K562 (cell line): ENCODE results near the gene DSG2. TPM values are rescaled to one million over a fixed set of nuclear protein-coding genes. Genes with fewer than 3 reads are reported as not detected.

ENCODE experiments used
- ATAC-seq: fragments of 200-7000 bp; cut with Tn5 transposase; 3 replicates; pipeline ENCODE4 v1.9.1; 2020; ENCODE audit warnings: moderate library complexity
- BruUV-seq: library from RNA; stranded (reverse); fragments of 400-500 nt; replicated peaks from 2 replicates; lab custom pipeline; 2021; lab: Mats Ljungman, UMichigan
- CTCF ChIA-PET: fragments of 300-600 bp; formaldehyde crosslinking; extraction: SDS; loops from one replicate; lab custom pipeline; 2021; ENCODE audit warnings: low intra/inter-chr PET ratio; lab: Yijun Ruan, JAX
- POLR2A ChIA-PET: fragments of 300-600, 350-650 bp; sonication (Branson Sonifier 250); formaldehyde crosslinking; extraction: SDS; loops from one replicate; lab custom pipeline; 2021; ENCODE audit warnings: antibody characterized with exemption, inconsistent platforms; lab: Yijun Ruan, JAX
- DNase-seq, 4 experiments: peaks; one replicate each; pipeline versions ENCODE4 v3.0.0 to v3.0.0-alpha.2; 2011 to 2018; ENCODE audit warnings: low spot score in 3 of 4, mixed read lengths in 3 of 4; ENCODE audit errors: extremely low read depth in 1 of 4
- FAIRE-seq: peaks from 2 replicates; lab custom pipeline; 2011; peaks lifted over from hg19 to GRCh38; lab: Jason Lieb, UNC
- H2AFZ ChIP-seq: 2 replicates; pipeline ENCODE4 v1.6.0; 2011; ENCODE audit warnings: low read depth, low read length, control low read depth, inconsistent platforms
- H3K27ac ChIP-seq: fragments of 200-600 bp; 3 replicates; pipeline ENCODE4 v1.8.0; 2011; ENCODE audit warnings: low read depth, mild to moderate bottlenecking, control low read depth, inconsistent platforms, low read length, moderate library complexity, mixed read lengths; ENCODE audit errors: extremely low read depth
- H3K27me3 ChIP-seq, 2 experiments: fragments of 300-600 bp in 1 of 2; 2 replicates in 1 of 2; 3 replicates in 1 of 2; pipeline versions ENCODE4 v1.6.0 to v1.8.0; 2011; ENCODE audit warnings: inconsistent platforms in 2 of 2, low read length in 2 of 2, mild to moderate bottlenecking in 1 of 2, mixed read lengths in 1 of 2, moderate library complexity in 1 of 2; ENCODE audit not compliant: control insufficient read depth in 2 of 2, insufficient read depth in 2 of 2
- H3K36me3 ChIP-seq: fragments of 300-600 bp; 3 replicates; pipeline ENCODE4 v1.8.0; 2011; ENCODE audit warnings: mild to moderate bottlenecking, low read length, inconsistent platforms; ENCODE audit not compliant: control insufficient read depth, insufficient read depth
- H3K4me1 ChIP-seq, 2 experiments: fragments of 200-600 bp in 1 of 2; replicated peaks in 1 of 2; 2 replicates in 1 of 2; 3 replicates in 1 of 2; pipeline versions ENCODE4 v1.5.1 to v1.8.0; 2011; ENCODE audit warnings: inconsistent platforms in 2 of 2, low read length in 2 of 2, mild to moderate bottlenecking in 1 of 2, mixed read lengths in 1 of 2, moderate library complexity in 1 of 2; ENCODE audit not compliant: control insufficient read depth in 2 of 2, insufficient read depth in 2 of 2
- H3K4me2 ChIP-seq: 2 replicates; pipeline ENCODE4 v1.6.1; 2011; ENCODE audit warnings: low read length, control low read depth, inconsistent platforms, mixed read lengths; ENCODE audit not compliant: insufficient read depth
- H3K4me3 ChIP-seq: fragments of 200-600 bp; sonication (generic), shearing (Covaris generic); 2 replicates; pipeline ENCODE4 v1.5.1; 2016; ENCODE audit warnings: control low read depth, inconsistent platforms
- H3K79me2 ChIP-seq: fragments of 200-600 bp; 3 replicates; pipeline ENCODE4 v1.8.0; 2011; ENCODE audit warnings: low read length, inconsistent platforms; ENCODE audit not compliant: control insufficient read depth, insufficient read depth
- H3K9ac ChIP-seq, 2 experiments: 2 replicates each; pipeline versions ENCODE4 v1.6.0 to v1.6.1; 2011; ENCODE audit warnings: low read depth in 2 of 2, low read length in 2 of 2, control low read depth in 1 of 2, inconsistent platforms in 1 of 2, mild to moderate bottlenecking in 1 of 2, mixed read lengths in 1 of 2; ENCODE audit not compliant: insufficient read depth in 1 of 2
- H3K9me1 ChIP-seq: one replicate; pipeline ENCODE4 v1.6.0; 2011; ENCODE audit warnings: inconsistent platforms, mild to moderate bottlenecking, low read length, moderate library complexity; ENCODE audit not compliant: control insufficient read depth, insufficient read depth
- H3K9me3 ChIP-seq: replicated peaks from 2 replicates; pipeline ENCODE4 v1.5.1; 2011; ENCODE audit warnings: low read depth, low read length, inconsistent platforms; ENCODE audit not compliant: control insufficient read depth, insufficient read depth
- H4K20me1 ChIP-seq: replicated peaks from 2 replicates; pipeline ENCODE4 v1.6.1; 2011; ENCODE audit warnings: low read length, inconsistent platforms, mixed read lengths; ENCODE audit not compliant: control insufficient read depth, insufficient read depth
- FOXA3 ChIP-seq, 2 experiments: fragments of 450-650 bp in 1 of 2; sonication (generic) in 1 of 2; formaldehyde crosslinking; IDR thresholded peaks in 1 of 2; conservative IDR thresholded peaks in 1 of 2; 2 replicates each; pipeline versions ENCODE4 v1.4.0 to v1.8.0; 2020 to 2022; ENCODE audit warnings: mild to moderate bottlenecking in 2 of 2, missing genetic modification reagents in 1 of 2
- HCFC1 ChIP-seq: IDR thresholded peaks from 2 replicates; pipeline ENCODE4 v1.6.1; 2012; ENCODE audit warnings: low read depth, low read length, improper control_type of control experiment
- HNRNPLL ChIP-seq: fragments of 200-400 bp; formaldehyde crosslinking; IDR thresholded peaks from 2 replicates; pipeline ENCODE4 v1.6.1; 2017; ENCODE audit warnings: low read length, low read depth, mild to moderate bottlenecking; ENCODE audit not compliant: poor library complexity, severe bottlenecking
- KLF13 ChIP-seq: fragments of 450-650 bp; IDR thresholded peaks from 2 replicates; pipeline ENCODE4 v1.6.1; 2016; ENCODE audit warnings: missing genetic modification characterization, low read depth, mild to moderate bottlenecking, missing compliant biosample characterization, moderate library complexity, borderline replicate concordance
- MAX ChIP-seq: sonication (generic); formaldehyde crosslinking; IDR thresholded peaks from 2 replicates; pipeline ENCODE4 v1.9.0; 2022; ENCODE audit warnings: mild to moderate bottlenecking, missing genetic modification reagents
- MYC ChIP-seq, 2 experiments: fragments of 250-450 bp in 1 of 2; sonication (Bioruptor Pico) in 1 of 2; IDR thresholded peaks; 2 replicates each; pipeline versions ENCODE4 v1.5.1 to v1.6.1; 2012 to 2021; ENCODE audit warnings: low read depth in 2 of 2, borderline replicate concordance in 1 of 2, improper control_type of control experiment in 1 of 2, low read length in 1 of 2, mild to moderate bottlenecking in 1 of 2, moderate library complexity in 1 of 2
- RAD21 ChIP-seq, 2 experiments: fragments of 250-450 bp in 1 of 2; fragments of 450-650 bp in 1 of 2; sonication (Bioruptor Pico) in 1 of 2; formaldehyde crosslinking in 1 of 2; IDR thresholded peaks in 1 of 2; conservative IDR thresholded peaks in 1 of 2; 2 replicates each; pipeline versions ENCODE4 v1.4.0 to v1.8.0; 2020 to 2022; ENCODE audit warnings: mild to moderate bottlenecking in 2 of 2, moderate library complexity in 1 of 2
- SMARCE1 ChIP-seq: fragments of 450-650 bp; IDR thresholded peaks from 2 replicates; pipeline ENCODE4 v1.7.1; 2016; ENCODE audit warnings: mild to moderate bottlenecking
- STAG1 ChIP-seq: sonication (generic); formaldehyde crosslinking; IDR thresholded peaks from 2 replicates; pipeline ENCODE4 v1.5.0; 2020; ENCODE audit warnings: missing genetic modification reagents, borderline replicate concordance
- ZNF395 ChIP-seq: fragments of 200-800 bp; sonication (Bioruptor generic); IDR thresholded peaks from 2 replicates; pipeline ENCODE4 v1.6.1; 2017; ENCODE audit warnings: missing genetic modification characterization, missing compliant biosample characterization
- ZNF584 ChIP-seq: fragments of 200-800 bp; sonication (Bioruptor generic); IDR thresholded peaks from 2 replicates; pipeline ENCODE4 v1.6.1; 2016; ENCODE audit warnings: low read depth, mild to moderate bottlenecking, missing genetic modification characterization, missing compliant biosample characterization
- ZNF589 ChIP-seq: fragments of 200-800 bp; sonication (Bioruptor generic); IDR thresholded peaks from 2 replicates; pipeline ENCODE4 v1.6.1; 2016; ENCODE audit warnings: low read depth, missing genetic modification characterization, missing compliant biosample characterization
- WGBS: fragments of 100-300 bp; shearing (Covaris generic); methylation state at CpG from one replicate; pipeline ENCODE4 v1.1.6; 2016; ENCODE audit warnings: low coverage, mixed read lengths; ENCODE audit not compliant: insufficient coverage; ENCODE audit errors: missing lambda C conversion rate; 5-methylcytosine and 5-hydroxymethylcytosine counted together
- in situ Hi-C: fragments of 300-500 bp; cut with MboI; formaldehyde crosslinking; loops from 4 replicates; pipeline ENCODE4 v1.15.0; 2018; ENCODE audit warnings: inconsistent platforms, mixed read lengths
- intact Hi-C: fragments of 100-400 bp; cut with micrococcal nuclease; formaldehyde crosslinking; loops from 2 replicates; pipeline ENCODE4 v1.14.2; 2022
- polyA plus RNA-seq, 8 experiments: library from polyadenylated mRNA; depleted of rRNA in 4 of 8; stranded (reverse) in 5 of 8; unstranded in 3 of 8; fragments of >200 nt; fragmentation: Nextera tagmentation in 2 of 8; fragmentation: Illumina TruSeq in 1 of 8; extraction: Ambion mirVana in 2 of 8; extraction: Trizol in 1 of 8; gene quantifications; 2 replicates each; pipeline versions ENCODE4 v1.2.1 to v1.2.3, GENCODE V29; 2011 to 2014; ENCODE audit warnings: inconsistent platforms in 1 of 8, missing spikeins in 1 of 8
- total RNA-seq, 7 experiments: library from RNA; depleted of rRNA in 6 of 7; stranded (reverse); fragments of >200 nt in 6 of 7; fragmentation: Illumina TruSeq in 2 of 7; extraction: Trizol in 2 of 7; gene quantifications; 2 replicates each; pipeline versions ENCODE4 v1.2.1 to v1.2.3, GENCODE V29; 2011 to 2021; ENCODE audit warnings: low replicate concordance in 1 of 7
- TF ChIP-seq, protein P1 (sequence below), 2 experiments: fragments of 250-450 bp in 1 of 2; fragments of 450-650 bp in 1 of 2; sonication (Bioruptor Pico) in 1 of 2; IDR thresholded peaks; 2 replicates each; pipeline versions ENCODE4 v1.6.1 to v1.8.0; 2016 to 2021; ENCODE audit warnings: mild to moderate bottlenecking in 2 of 2, moderate library complexity in 2 of 2, missing compliant biosample characterization in 1 of 2, missing genetic modification characterization in 1 of 2
- TF ChIP-seq, protein P2 (sequence below), 3 experiments: IDR thresholded peaks in 2 of 3; conservative IDR thresholded peaks in 1 of 3; 2 replicates each; pipeline ENCODE4 v1.5.1; 2011 to 2012; ENCODE audit warnings: low read length in 3 of 3, mild to moderate bottlenecking in 3 of 3, control low read depth in 2 of 3, improper control_type of control experiment in 1 of 3, inconsistent platforms in 1 of 3, low read depth in 1 of 3, mixed read lengths in 1 of 3, moderate library complexity in 1 of 3; ENCODE audit not compliant: insufficient read depth in 2 of 3

DSG2 gene
- total and polyA plus RNA-seq, 9 of the 15 experiments (the other 6 are each of a cell fraction or from before 2014, with no cell fraction given) = 16.9 to 68.6 (median 41.3) TPM

- 10% methylated on average over 19 of the region's 25 CpGs for WGBS
- Histone ChIP-seq H2AFZ (peak overlapping the region; percentile 89), H3K36me3 (peaks cover 6% of the 10 kb centered on the region; the same call in 1 of the 3 replicates), H3K4me2 (peak overlapping the region; percentile 79), H3K9me1 (no peaks in the 10 kb centered on the region), H3K4me1 (peaks cover 10 to 13% of the 10 kb centered on the region in 2 experiments; a peak in 4 of 5 replicates), H4K20me1 (no peaks in the 10 kb centered on the region), H3K4me3 (peak overlapping the region; percentile 87), H3K79me2 (peaks cover 40% of the 10 kb centered on the region), H3K27me3 (no peaks in the 10 kb centered on the region), H3K9ac (peak overlapping the region; percentile 80 to 100), H3K9me3 (no peaks in the 10 kb centered on the region), H3K27ac (peak overlapping the region; percentile 80; the same call in 1 of the 3 replicates)
- in situ Hi-C loops = no loop called here
- no TSS peak for BruUV-seq
- CTCF ChIA-PET = no interaction called here
- intact Hi-C loops = no loop called here
- no peak for FAIRE-seq
- no peak for ATAC-seq
- DNase-seq = peak in 1 of 4 experiments; percentile 49
- POLR2A ChIA-PET = no interaction called here
- TF ChIP-seq FOXA3 (CRISPR knock-in tag; conservative IDR thresholded peaks at IDR 0.05 in 1 of 2, IDR thresholded peaks at IDR 0.05 in 1 of 2) (no peak), HCFC1 (0 out of 2 replicates have a peak, but pooled peaks have one; percentile 9), MYC (IDR thresholded peaks at IDR 0.05; ENCODE audit: low read depth, low read length) (no peak), MYC (CRISPR knock-in tag; IDR thresholded peaks at IDR 0.05; ENCODE audit: borderline replicate concordance, low read depth) (peak; percentile 74; the same call in 1 of the 2 replicates), MAX (peak; percentile 29; the same call in 1 of the 2 replicates), SMARCE1 (0 out of 2 replicates have a peak, but pooled peaks have one; percentile 11), KLF13 (tag) (no peak), ZNF584 (CRISPR knock-in tag) (0 out of 2 replicates have a peak, but pooled peaks have one; percentile 41), ZNF395 (CRISPR knock-in tag) (0 out of 2 replicates have a peak, but pooled peaks have one; percentile 22), RAD21 (CRISPR knock-in tag; conservative IDR thresholded peaks at IDR 0.05 in 1 of 2, IDR thresholded peaks at IDR 0.05 in 1 of 2) (peak in 1 of 2 experiments; percentile 19; a peak in 2 of 4 replicates), ZNF589 (peak; percentile 46; the same call in 1 of the 2 replicates), HNRNPLL (peak; percentile 13), STAG1 (no peak)
- TF ChIP-seq, protein P1, sequence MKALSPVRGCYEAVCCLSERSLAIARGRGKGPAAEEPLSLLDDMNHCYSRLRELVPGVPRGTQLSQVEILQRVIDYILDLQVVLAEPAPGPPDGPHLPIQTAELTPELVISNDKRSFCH (CRISPR knock-in tag; IDR thresholded peaks at IDR 0.05) = no peak
- TF ChIP-seq, protein P1 (tag; IDR thresholded peaks at IDR 0.05) = 0 out of 2 replicates have a peak, but pooled peaks have one; percentile 30
- TF ChIP-seq, protein P2, sequence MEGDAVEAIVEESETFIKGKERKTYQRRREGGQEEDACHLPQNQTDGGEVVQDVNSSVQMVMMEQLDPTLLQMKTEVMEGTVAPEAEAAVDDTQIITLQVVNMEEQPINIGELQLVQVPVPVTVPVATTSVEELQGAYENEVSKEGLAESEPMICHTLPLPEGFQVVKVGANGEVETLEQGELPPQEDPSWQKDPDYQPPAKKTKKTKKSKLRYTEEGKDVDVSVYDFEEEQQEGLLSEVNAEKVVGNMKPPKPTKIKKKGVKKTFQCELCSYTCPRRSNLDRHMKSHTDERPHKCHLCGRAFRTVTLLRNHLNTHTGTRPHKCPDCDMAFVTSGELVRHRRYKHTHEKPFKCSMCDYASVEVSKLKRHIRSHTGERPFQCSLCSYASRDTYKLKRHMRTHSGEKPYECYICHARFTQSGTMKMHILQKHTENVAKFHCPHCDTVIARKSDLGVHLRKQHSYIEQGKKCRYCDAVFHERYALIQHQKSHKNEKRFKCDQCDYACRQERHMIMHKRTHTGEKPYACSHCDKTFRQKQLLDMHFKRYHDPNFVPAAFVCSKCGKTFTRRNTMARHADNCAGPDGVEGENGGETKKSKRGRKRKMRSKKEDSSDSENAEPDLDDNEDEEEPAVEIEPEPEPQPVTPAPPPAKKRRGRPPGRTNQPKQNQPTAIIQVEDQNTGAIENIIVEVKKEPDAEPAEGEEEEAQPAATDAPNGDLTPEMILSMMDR (IDR thresholded peaks at IDR 0.05 in 2 of 3, conservative IDR thresholded peaks at IDR 0.05 in 1 of 3; ENCODE audit: insufficient read depth in 2 of 3, low read depth in 1 of 3, low read length in 3 of 3) = no peak
These were observed 557 bp upstream of the DSG2 start for GRCh38 chr18:31497404-31497835.
